Prostate gland (tissue), 2 donors: ENCODE results near the gene BMI1.

Experiments used
- CTCF ChIP-seq, 4 experiments: fragments of 200-600 bp in 2 of 4; fragments of 450-650 bp in 2 of 4; sonication (generic) in 2 of 4; IDR thresholded peaks; 1 replicate in 3 of 4; 2 replicates in 1 of 4; pipeline ENCODE4 v1.5.1; 2016 to 2019; ENCODE audit warnings: antibody characterized with exemption in 4 of 4, mild to moderate bottlenecking in 2 of 4, moderate library complexity in 2 of 4
- POLR2A ChIP-seq: fragments of 450-650 bp; IDR thresholded peaks from one replicate; pipeline ENCODE4 v1.6.1; 2016; ENCODE audit warnings: antibody characterized with exemption, mild to moderate bottlenecking
- POLR2AphosphoS5 ChIP-seq: sonication (generic); formaldehyde crosslinking; IDR thresholded peaks from one replicate; pipeline ENCODE4 v1.6.1; 2017; ENCODE audit warnings: antibody characterized with exemption

- TF ChIP-seq CTCF (IDR thresholded peaks at IDR 0.05) (no peak), POLR2A (no peak), POLR2AphosphoS5 (no peak)
Observed at GRCh38 chr10:22344249-22344648, 23.4 kb downstream of the BMI1 start.
